GOT3 (cell line): ENCODE results near the gene TNFSF10.
"Not testable (repeated sequence)": the region's sequence is repeated elsewhere in the genome, so short reads cannot be mapped to it uniquely, and the experiment has no call there.

ENCODE experiments used
- DNase-seq: peaks from one replicate; lab custom pipeline; 2025; ENCODE audit warnings: mixed read lengths; lab: John Stamatoyannopoulos, UW

Gene TNFSF10

DNA sequence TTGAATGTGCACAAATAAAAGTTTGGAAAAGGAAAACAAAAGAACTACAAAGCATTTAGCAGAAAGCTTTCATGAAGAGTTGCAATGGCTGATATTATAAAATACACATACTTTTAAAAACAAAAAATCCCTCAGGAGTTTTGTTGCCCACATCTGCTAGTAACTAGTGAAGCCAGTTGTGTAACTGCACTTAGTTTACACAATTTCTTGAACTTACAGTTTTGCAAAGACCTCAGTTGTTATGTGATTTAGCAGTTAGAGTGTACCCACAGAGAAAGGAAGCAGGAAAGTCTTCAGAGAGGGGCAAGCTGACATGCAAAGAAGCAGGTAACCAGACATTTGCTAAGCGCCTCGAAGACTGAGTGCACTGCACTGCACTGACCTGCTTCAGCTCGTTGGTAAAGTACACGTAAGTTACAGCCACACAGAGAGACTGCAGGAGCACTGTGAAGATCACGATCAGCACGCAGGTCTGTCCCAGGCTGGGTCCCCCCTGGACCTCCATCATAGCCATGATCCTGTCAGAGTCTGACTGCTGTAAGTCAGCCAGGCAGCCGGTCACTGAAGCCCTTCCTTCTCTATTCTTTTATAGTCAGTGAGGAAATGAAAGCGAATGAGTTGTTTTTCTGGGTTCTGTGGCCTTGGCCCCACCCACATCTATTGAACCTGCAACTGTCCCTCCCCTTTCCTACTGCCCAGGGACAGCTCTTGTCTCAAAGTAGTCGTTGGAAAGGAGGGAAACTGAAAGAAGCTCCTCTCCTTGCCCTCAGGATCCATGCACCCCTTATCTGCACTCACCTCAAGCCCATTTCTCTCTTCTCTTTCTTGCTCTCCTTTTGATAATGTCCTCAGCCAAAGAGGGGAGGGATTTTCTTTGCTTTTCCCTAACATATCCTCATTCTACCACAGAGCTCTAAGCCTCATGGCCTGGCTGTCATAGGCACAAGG lies at the start of gene TNFSF10:
Gene TNFSF10, minus strand, starts transcription at position 560 of the 948 bp plus-strand sequence. Its CDS starts 46 bp downstream, at position 514.
- no peak for DNase-seq

GRCh38 chr3:172569128-172570008 lies 46.1 kb upstream of the TNFSF10 start:
- no peak for DNase-seq

DNA sequence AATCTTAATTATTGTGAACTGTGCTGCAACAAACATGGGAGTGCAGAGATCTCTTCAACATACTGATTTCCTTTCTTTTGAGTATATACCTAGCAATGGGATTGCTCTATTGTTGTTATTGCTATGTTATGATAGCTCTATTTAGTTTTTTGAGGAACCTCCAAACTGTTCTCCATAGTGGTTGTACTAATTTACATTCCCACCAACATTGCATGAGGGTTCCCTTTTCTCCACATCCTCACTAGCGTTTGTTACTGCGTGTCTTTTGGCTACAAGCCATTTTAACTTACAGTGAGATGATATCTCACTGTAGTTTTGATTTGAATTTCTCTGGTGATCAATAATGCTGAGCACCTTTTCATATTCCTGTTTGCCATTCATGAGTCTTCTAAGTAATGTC lies 45.5 kb upstream of the TNFSF10 start:
- DNase-seq = no peak

DNA sequence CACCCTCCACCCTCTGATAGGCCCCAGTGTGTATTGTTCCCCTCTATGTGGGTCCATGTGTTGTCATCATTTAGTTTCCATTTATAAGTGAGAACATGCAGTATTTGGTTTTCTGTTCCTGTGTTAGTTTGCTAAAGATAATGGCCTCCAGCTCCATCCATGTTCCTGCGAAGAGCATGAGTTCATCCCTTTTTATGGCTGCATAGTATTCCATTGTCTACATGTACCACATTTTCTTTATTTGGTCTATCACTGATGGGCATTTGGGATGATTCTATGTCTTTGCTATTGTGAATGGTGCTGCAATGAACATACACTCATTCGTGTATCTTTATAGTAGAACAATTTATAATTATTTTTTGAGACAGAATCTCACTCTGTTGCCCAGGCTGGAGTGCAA lies 43.6 kb upstream of the TNFSF10 start:
- DNase-seq = not testable (repeated sequence)

- no peak for DNase-seq
Measured at GRCh38 chr3:172564499-172564898, 41.3 kb upstream of the TNFSF10 start.

DNA sequence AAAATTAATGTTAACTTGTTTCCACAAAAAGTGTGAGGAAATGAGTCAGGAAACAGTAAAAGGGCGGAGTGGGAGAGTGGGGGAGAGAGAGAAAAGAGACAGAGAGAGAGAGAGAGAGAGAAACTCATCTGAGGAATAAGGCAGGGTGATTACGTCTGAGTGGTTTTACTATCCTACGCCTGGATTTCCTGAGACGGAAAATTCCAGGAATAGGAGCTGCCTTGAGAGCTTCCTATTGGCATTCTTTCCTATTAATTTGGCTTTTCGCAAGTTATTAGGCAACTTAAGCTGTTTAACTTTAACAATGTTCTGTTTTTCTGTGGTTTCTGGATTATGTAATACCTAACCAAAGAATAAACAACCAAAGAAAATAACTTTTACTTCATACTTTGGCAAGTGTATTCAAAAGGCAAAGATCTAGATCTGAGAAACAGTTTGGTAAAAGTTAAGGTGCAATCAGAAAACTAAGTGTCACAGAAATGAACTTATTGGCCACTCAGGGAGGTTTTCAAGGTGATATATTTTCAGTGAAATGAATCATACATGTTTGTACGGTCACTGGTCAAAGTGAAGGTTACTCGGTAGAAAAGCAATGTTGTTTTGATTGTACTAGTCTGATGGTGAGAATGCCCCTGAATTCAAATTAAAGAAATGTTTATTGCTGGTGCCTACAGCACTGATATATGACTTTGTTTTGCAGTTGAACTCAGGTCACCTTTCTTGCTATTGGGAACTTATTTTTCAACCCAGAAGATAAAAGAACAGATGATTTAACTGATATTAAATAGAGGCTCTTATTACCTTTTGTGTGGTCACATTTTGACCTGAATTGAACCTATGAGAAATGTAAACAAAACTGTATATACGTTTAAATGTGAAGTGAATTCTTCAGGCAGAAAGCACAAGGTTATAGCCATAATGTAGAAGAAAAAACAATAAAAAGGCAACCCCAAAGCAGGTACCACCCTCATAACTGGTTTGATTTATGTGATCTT lies 39.9 kb upstream of the TNFSF10 start:
- DNase-seq = no peak

DNA sequence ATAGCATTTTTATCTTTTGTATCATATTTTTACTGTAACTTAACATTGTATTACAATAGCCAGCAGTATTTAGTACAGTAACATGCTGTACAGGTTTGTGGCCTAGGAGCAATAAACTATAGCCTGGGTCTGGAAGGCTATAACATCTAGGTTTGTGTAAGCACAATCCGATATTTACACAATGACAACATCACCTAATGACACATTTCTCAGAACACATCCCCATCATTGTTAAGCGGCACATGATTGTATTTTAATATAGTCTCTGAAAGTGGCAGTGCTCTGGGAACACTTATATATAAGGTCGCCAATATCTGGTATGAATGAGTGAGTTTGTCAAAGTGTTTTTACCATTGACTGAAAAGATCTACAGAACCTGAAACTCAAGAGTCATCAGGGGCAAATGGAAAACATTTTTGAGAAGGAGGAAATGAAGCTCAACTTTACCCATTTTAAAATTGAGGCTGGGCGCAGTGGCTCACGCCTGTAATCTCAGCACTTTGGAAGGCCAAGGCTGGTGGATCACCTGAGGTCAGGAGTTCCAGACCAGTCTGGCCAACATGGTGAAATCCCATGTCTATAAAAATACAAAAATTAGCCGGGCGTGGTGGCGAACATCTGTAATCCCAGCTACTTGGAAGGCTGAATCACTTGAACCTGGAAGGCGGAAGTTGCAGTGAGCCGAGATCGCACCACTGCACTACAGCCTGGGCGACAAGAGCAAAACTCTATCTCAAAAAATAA lies 38.8 kb upstream of the TNFSF10 start:
- DNase-seq = no peak

- no peak for DNase-seq
Measured at GRCh38 chr3:172560586-172560985, 37.4 kb upstream of the TNFSF10 start.

DNA sequence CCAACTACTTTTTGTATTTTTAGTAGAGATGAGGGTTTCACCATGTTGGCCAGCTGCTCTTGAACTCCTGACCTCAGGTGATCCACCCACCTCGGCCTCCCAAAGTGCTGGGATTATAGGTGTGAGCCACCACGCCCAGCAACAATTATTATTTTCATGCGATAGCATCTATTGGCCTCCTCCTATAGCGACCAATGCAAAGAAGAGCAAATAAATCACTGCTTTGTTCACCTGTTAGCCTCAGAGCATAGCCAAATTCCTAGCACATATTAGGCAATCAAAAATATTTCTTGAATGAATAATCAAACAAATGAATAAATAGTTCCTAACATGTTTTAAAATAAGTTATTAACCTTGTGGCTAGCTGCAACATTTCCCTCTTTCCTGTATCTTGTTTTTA lies 36.8 kb upstream of the TNFSF10 start:
- no peak for DNase-seq

DNA sequence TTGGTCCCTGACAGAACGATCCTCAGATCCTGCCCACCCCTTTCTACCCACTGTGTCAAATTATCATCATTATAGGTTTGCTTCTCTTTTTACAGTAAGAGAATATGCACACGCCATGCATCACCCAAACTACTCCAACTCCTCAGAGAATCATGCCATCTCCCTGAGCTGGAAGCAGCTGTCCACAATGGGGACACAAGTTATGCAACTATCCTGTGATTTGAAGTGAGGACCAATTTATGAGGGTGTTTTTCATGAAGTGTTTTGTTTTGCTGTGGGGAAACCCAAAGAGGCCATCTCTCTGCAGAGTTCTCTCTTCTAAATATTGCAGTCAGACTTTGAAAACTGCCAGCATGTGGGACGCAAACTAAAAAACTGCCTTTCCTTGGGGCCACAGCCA lies 35.8 kb upstream of the TNFSF10 start:
- no peak for DNase-seq

DNA sequence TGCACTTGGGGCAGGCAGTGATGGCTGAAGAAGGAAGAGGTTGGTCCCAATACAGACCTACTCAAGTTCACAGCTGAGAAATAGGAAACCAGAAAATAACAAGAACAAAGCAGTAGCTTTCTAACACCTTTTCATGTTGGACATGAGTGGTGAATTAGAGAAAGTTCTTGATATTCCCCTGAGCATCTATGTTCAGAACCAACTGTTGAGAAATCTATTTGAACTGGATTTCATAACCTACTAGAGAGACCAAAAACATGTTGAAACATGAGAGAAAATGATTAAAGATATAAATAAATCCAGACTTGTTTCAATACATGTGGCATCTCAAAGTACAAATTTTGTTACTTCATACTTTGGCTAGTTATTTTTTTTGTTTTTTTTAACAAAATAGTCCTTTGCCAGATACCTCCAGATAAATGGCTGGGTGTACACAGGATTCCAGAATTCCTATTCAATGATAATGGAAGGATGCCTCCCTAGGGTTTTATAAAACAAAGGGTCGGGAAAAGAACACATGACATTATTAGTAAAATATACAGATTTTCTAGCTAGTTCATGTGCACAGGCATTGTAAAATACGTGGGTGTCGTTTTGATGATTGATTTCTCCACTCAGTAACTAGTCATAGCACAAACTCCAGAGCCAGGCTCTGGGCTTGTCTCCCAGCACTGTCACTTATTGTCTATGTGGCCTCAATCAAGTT lies 34.4 kb upstream of the TNFSF10 start:
- no peak for DNase-seq

DNA sequence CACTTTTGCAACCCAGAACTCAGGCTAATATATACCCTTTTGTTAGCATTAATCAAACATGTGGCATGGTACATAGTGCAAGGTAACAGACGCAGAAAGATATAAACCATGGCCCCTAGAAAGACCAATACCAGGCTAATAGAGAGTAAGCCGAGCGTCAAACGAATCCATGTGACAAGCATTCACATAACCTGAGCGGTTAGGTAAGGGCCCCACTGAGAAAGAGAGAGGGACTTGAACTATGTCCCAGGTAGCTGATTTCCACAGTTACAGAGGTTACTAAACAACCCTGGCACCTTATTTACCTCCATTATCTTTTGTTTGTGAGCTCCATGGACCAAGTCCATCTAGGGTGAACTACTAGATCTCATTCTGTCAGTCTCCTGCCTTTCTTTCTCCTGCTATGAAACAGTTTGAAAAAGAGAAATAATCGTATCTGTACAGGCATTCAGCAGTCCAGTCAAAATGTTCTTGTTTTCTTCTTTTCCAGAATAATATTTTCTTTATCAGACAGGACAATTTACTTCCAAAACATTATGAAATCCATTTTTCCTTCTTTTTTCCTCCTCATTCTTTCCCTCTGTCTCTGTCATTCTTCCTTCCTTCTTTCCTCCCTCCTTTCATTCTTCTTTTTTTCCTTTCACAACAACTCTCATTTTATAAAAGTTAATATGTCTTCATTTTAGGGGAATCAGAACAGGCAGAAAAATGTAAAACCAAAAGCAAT lies 30.5 kb upstream of the TNFSF10 start:
- no peak for DNase-seq

GRCh38 chr3:172552607-172553006 lies 29.4 kb upstream of the TNFSF10 start:
- no peak for DNase-seq

DNA sequence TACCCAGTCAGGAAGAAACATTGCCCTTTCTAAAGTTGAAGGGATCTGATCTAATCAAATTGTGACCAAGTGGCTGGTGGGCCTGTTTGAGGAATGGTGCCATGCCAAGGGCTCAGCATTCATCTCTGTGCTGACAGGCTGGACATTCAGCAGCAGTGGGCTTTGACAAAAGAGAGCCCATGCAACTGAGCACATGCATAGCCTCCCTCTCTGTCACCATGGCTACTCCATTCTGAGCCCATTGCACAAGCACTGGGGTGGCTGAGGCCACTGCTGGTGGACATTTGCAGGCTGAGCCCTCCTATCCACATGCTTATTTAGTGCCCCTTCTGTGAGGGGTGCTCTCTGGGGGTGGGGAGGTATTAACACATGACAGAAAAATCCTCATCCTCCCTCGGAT lies 28.6 kb upstream of the TNFSF10 start:
- DNase-seq = no peak

DNA sequence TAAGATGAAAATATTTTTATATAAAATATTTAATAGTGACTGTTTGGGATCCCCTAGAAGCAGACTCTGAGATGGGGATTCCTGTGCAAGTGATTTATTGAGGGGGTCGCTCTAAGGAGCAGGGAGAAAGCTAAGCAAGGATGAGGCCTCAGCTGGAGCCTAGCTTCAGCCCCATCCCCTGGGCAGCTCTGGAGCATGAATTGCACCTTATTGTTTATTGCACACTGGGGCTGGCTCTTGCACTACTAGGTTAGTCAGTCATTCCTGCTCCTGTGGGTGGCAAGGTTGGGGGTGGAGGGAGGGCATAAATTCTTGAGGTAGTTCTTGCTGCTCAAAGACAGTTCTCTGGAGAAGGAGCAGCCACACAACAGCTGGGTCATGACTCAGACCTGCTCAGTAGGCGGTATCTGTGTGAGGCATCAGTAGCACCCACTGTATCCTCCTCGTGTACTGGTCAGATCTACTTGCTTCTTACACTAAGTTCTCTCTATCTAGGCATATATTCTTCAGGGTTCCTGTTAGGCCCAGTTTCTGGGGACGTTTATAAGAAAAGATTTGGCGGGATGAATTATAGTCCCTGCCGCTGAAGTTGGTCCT lies 27.2 kb upstream of the TNFSF10 start:
- DNase-seq = peak; percentile 44

GRCh38 chr3:172549144-172549543 lies 25.9 kb upstream of the TNFSF10 start:
- no peak for DNase-seq

DNA sequence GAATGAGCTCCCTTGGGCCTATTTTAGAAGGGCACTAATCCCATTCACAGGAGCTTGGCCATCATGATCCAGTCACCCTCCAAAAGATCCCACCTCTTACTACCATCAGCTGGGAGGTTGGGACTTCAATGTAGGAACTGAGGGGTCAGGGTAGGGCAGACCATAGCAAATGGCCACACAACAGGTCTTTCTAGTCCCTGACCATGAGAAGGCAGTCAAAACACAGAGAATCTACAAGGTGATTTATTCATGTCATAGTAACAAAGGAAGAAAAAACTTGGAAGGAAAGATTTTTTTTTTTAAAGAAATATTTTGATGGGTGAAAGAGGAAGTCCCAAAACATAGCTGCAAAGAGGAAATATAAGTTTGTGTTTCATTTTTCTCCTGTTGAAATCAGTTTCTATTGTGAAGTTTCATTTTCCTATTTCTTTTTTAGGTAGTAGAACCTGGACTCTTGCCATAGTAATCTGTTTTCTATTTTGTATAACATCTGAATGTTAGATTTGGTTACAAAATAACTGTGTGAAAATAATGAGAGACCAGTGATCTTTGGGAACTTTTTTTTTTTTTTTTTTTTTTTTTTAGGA lies 23.5 kb upstream of the TNFSF10 start:
- no peak for DNase-seq

DNA sequence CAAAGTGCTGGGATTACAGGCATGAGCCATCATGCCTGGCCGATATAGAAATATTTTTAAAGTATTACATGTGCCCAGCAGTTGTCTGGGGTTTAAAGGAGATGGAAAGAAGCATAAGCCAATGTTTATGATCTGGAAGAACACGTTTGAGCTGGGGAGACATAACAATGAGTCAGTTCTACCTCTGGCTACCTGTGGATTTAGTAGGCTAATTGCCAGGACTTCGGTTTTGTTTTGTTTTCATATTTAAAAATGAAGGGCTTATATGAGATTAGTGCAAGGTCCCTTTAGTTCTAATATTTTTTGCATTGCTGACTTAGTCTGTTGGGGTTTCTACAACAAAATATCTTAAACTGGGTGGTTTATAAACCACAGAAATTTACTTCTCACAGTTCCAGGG lies 22.9 kb upstream of the TNFSF10 start:
- DNase-seq = no peak

DNA sequence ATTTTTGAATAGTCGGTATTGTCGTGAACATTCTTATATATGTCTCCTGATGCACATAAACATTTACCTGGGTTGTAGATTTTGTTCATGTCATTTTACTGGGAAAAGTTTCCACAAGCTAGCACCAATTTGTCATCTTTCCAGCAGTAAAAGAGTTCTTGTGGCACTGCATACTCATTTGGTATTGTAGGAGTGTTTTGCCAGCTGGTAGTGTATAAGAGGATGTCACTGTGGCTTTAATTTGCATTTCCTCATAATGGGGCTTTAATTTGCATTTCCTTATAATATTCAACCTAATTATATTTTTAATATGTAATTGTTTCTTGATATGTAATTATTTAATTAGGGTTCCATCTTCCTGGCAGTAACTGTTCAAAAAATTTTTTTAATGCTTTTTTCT lies 21.2 kb upstream of the TNFSF10 start:
- DNase-seq = no peak
